MG63 (cell line): ENCODE data around the gene AUH. TPM values are rescaled to one million over a fixed set of nuclear protein-coding genes. Genes with fewer than 3 reads are reported as not detected.
A peak's percentile ranks its signal among the peaks of the same experiment; 100 is the strongest.
"Not testable (repeated sequence)": the region's sequence is repeated elsewhere in the genome, so short reads cannot be mapped to it uniquely, and the experiment has no call there.

Experiments used
- DNase-seq: peaks from one replicate; pipeline ENCODE4 v3.0.0-alpha.2; 2020
- H3K27me3 ChIP-seq: fragments of 250-450 bp; sonication (Bioruptor Pico); 2 replicates; pipeline ENCODE4 v1.5.1; 2020; ENCODE audit warnings: mild to moderate bottlenecking, moderate library complexity
- H3K36me3 ChIP-seq: fragments of 250-450 bp; sonication (Bioruptor Pico); 2 replicates; pipeline ENCODE4 v1.5.1; 2020; ENCODE audit warnings: mild to moderate bottlenecking, moderate library complexity
- H3K4me3 ChIP-seq: fragments of 250-450 bp; sonication (Bioruptor Pico); 2 replicates; pipeline ENCODE4 v1.5.1; 2020; ENCODE audit warnings: mild to moderate bottlenecking, moderate library complexity
- H3K9me3 ChIP-seq: fragments of 250-450 bp; sonication (Bioruptor Pico); 2 replicates; pipeline ENCODE4 v1.5.1; 2020; ENCODE audit warnings: mild to moderate bottlenecking, moderate library complexity
- total RNA-seq: library from RNA; depleted of rRNA; stranded (reverse); fragments of >200 nt; shearing (Covaris generic); gene quantifications from 2 replicates; pipeline ENCODE4 v1.2.3, GENCODE V29; 2014; ENCODE audit warnings: low replicate concordance

Gene AUH
- total RNA-seq, 1 experiment from 2014 or later: 6.7 TPM

GRCh38 chr9:91386765-91387164 lies 25.0 kb upstream of the AUH start:
- no peak for DNase-seq
- no peaks in the 10 kb centered on the region for H3K9me3 ChIP-seq
- H3K36me3 ChIP-seq: no peaks in the 10 kb centered on the region
- H3K27me3 ChIP-seq: no peaks in the 10 kb centered on the region
- no peak overlapping the region for H3K4me3 ChIP-seq

DNA sequence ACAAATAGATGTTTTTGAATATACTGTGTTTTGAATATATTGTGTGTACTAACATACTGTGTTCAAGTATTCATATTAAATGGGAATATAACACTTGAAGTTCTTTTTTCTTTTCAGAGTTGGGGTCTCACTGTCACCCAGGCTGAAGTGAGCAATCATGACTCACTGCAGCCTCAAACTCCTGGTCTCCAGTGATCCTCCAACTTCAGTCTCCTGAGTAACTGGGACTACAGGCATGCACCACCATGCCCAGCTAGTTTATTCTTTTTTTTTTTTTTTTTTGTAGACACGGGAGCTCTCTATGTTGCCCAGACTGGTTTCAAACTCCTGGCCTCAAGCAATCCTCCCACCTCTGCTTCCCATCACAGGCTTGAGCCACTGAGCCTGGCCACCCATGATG lies 23.2 kb upstream of the AUH start:
- Histone ChIP-seq H3K4me3 (no peak overlapping the region), H3K27me3 (no peaks in the 10 kb centered on the region), H3K9me3 (no peaks in the 10 kb centered on the region), H3K36me3 (no peaks in the 10 kb centered on the region)
- DNase-seq: no peak

- no peak overlapping the region for H3K4me3 ChIP-seq
- DNase-seq: no peak
- no peaks in the 10 kb centered on the region for H3K9me3 ChIP-seq
- H3K36me3 ChIP-seq: no peaks in the 10 kb centered on the region
- no peaks in the 10 kb centered on the region for H3K27me3 ChIP-seq
These were observed 21.9 kb upstream of the AUH start for GRCh38 chr9:91383577-91383976.

DNA sequence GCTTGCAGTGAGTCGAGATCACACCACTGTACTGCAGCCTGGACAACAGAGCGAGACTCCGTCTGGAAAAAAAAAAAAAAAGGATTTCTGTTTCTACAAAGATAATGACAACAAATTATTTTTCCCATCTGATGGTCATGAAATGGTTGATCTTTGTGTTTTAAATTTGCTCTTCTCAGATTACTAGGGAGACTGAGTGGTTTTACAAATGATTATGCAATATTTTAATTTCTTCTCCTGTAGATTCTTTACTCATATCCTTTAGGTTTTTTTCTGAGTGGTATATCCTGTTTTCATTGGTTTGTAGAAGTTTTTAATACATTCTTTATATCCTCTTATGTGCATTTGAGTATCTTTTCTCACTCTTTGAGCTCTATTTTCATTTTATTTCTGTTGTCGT lies 20.6 kb upstream of the AUH start:
- Histone ChIP-seq H3K9me3 (no peaks in the 10 kb centered on the region), H3K36me3 (no peaks in the 10 kb centered on the region), H3K4me3 (no peak overlapping the region), H3K27me3 (no peaks in the 10 kb centered on the region)
- no peak for DNase-seq

GRCh38 chr9:91379426-91379825 lies 17.7 kb upstream of the AUH start:
- Histone ChIP-seq H3K9me3 (no peaks in the 10 kb centered on the region), H3K4me3 (no peak overlapping the region), H3K27me3 (no peaks in the 10 kb centered on the region), H3K36me3 (no peaks in the 10 kb centered on the region)
- no peak for DNase-seq

DNA sequence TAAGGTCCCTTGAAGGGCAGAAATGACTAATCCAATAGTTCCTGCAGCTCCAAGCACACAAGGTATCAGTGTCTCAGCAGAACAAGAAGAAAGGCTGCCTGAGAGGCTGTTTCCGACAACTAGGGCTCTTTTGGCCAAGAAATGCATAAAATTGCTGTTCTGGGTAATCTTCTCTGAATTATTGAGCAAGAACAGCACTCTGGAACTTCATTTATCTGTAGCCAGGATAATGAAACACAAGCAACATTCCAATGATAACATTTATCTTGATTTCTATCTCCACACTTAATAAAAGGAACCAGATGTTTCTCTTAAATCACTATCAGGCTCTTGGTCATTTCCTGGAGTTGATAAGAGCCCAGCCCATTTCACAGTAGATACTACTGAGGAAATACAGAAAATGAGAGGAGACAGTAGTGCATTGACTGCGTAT lies 17.0 kb upstream of the AUH start:
- Histone ChIP-seq H3K27me3 (no peaks in the 10 kb centered on the region), H3K4me3 (no peak overlapping the region), H3K36me3 (no peaks in the 10 kb centered on the region), H3K9me3 (no peaks in the 10 kb centered on the region)
- no peak for DNase-seq

DNA sequence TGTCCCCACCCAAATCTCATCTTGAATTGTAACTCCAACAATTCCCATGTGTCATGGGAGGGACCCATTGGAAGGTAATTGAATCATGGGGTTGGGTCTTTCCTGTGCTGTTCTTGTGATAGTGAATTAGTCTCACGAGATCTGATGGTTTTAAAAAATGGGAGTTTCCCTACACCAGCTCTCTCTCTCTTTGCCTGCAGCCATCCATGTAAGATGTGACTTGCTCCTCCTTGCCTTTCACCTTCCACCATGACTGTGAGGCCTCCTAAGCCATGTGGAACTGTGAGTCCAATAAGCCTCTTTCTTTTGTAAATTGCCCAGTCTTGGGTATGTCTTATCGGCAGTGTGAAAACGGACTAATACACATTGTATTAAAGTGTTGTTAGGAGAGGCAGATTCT lies 16.3 kb upstream of the AUH start:
- DNase-seq, H3K4me3 ChIP-seq, H3K9me3 ChIP-seq, H3K27me3 ChIP-seq, H3K36me3 ChIP-seq: not testable (repeated sequence)

DNA sequence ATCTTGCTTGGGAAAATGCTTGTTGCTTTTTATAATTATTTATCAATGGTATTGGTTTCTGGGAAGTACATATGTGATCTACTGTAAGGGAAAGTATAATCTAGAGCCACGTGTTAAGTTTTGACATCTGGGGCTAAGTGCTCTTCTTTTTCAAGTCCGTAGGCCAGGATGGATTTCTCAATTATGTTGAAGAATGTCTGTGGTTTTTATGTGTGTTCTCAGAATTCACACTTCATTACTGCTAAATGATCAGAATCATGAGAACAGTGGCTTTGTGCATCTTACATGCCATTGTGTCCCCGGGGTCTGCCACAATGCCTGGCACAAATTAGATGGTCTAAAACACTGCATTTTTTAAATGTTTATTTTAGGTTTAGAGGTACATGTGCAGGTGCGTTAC lies 14.5 kb upstream of the AUH start:
- no peaks in the 10 kb centered on the region for H3K36me3 ChIP-seq
- H3K4me3 ChIP-seq: no peak overlapping the region
- no peaks in the 10 kb centered on the region for H3K27me3 ChIP-seq
- H3K9me3 ChIP-seq: no peaks in the 10 kb centered on the region
- DNase-seq: no peak

DNA sequence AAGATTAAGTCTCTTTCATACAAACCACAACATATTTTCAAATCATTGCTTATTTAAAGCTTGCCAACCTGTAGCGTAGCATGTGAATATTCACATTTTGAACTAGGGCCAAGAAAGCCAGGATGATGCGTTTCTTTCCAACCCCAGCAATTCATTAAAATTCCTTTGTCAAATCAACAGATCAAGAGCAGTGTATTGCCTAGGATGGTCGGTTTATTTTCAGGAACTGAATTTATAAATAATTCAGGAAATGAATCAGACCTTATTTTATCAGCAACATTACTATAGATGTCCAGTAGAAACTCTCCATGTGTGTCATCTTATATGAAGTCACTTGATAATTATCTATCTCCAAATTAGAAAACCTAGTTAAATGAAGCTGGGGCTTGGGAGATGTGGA lies 13.2 kb upstream of the AUH start:
- Histone ChIP-seq H3K36me3 (no peaks in the 10 kb centered on the region), H3K4me3 (no peak overlapping the region), H3K9me3 (no peaks in the 10 kb centered on the region), H3K27me3 (no peaks in the 10 kb centered on the region)
- peak; percentile 20 for DNase-seq

GRCh38 chr9:91371894-91372293 lies 10.2 kb upstream of the AUH start:
- Histone ChIP-seq H3K36me3 (no peaks in the 10 kb centered on the region), H3K9me3 (no peaks in the 10 kb centered on the region), H3K27me3 (no peaks in the 10 kb centered on the region), H3K4me3 (no peak overlapping the region)
- DNase-seq: no peak

DNA sequence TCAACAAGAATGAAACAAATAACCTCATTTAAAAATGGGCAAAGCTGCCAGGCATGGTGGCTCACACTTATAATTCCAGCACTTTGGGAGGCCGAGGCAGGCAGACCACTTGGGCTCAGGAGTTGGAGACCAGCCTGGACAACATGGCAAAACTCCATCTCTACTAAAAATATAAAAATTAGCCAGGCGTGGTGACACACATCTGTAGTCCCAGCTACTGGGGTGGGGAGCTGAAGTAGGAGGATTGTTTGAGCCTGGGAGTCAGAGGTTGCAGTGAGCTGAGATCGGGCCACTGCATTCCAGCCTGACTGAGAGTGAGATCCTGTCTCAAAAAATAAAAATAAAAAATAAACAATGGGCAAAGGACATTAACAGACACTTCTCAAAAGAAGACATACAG lies 8.3 kb upstream of the AUH start:
- H3K27me3 ChIP-seq: not testable (repeated sequence)

DNA sequence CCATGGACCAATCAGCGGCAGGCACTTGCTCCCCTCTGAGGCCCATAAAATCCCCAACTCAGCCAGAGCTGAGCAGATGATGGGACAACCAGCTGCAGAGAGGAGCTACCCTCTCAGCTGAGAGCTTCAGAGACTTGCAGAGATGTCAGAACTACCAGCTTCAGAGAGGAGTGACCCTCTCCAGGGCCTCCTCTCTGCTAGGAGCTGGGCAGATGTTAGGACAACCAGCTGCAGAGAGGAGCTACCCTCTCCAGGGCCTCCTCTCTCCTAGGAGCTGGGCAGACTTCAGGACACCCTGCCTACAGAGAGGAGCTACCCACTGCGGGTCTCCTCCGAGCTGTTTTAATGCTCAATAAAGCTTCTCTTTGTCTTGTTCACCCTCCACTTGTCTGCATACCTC lies 3.0 kb upstream of the AUH start:
- Histone ChIP-seq H3K9me3 (no peaks in the 10 kb centered on the region), H3K36me3 (no peaks in the 10 kb centered on the region), H3K27me3 (no peaks in the 10 kb centered on the region; the same call in 1 of the 2 replicates), H3K4me3 (no peak overlapping the region)
- no peak for DNase-seq

More for the DNA sequence above, 8.3 kb upstream of the AUH start:
- not testable (repeated sequence) for H3K36me3 ChIP-seq, H3K9me3 ChIP-seq, H3K4me3 ChIP-seq, DNase-seq

DNA sequence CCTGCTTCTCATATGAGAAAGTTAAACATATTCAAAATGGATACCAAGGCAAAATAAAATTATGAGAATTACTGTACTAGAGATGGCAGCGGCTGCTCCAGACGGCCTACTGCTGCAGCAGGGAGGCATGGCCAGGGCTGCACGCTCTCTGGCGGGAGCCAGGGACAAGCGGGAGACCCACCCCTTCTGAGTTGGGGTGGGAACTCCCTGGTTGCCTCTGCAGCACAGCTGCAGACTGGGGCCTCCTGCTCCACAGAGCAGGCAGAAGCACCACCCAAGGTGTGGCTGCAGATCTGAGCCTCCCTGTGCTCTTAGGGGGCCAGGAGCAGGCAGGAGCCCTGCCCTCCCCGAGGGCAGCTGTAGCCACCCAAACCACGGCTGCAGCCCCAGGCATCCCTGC lies 2.3 kb upstream of the AUH start:
- Histone ChIP-seq H3K9me3 (no peaks in the 10 kb centered on the region), H3K27me3 (no peaks in the 10 kb centered on the region; the same call in 1 of the 2 replicates), H3K4me3 (no peak overlapping the region), H3K36me3 (no peaks in the 10 kb centered on the region)
- DNase-seq: no peak

- Histone ChIP-seq H3K36me3 (no peaks in the 10 kb centered on the region; the same call in 1 of the 2 replicates), H3K9me3 (no peaks in the 10 kb centered on the region), H3K27me3 (no peaks in the 10 kb centered on the region; the same call in 1 of the 2 replicates), H3K4me3 (peak overlapping the region; percentile 94)
- no peak for DNase-seq
These were observed 413 bp upstream of the AUH start for GRCh38 chr9:91362051-91362611.

DNA sequence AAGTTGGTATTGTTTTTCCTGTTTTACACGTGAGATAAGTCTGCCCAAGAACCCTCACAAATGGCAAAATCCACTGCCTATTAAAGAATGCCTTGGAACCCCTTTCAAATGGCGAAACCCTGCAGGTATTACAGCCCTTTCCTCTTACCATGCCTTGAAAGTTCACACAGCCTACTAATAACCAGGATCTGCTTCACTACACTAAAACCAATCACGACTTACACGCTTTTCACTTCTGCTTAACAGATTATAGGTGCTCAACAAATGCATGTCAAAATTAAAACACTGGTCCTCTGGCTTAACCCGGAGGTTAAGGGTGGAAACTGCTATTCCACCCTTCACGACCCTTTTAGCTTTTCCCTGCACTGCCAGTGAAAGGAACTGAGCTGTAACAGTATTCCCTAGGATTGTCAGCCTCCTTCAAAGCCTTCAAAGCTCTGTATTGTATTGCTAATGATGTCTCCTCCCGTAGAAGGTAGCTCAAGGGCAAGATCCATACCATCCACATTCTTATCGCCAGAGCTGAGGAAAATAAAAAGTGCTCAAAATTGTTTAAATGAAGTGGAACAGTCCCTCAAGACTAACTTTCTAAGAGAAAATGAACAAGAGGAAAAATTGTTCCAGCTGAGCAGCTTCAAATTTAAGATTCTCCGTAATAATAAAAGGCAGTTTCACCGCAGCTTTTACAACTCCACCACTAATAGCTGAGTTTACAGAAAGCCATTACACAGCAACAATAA lies 997 bp downstream of the AUH start:
- no peak for DNase-seq
- peak overlapping the region; percentile 94 for H3K4me3 ChIP-seq

GRCh38 chr9:91359734-91360470 lies 1.8 kb downstream of the AUH start:
- no peaks in the 10 kb centered on the region for H3K27me3 ChIP-seq
- H3K36me3 ChIP-seq: peaks cover under 1% of the 10 kb centered on the region; the same call in 1 of the 2 replicates
- H3K9me3 ChIP-seq: no peaks in the 10 kb centered on the region
- DNase-seq: no peak
- H3K4me3 ChIP-seq: no peak overlapping the region; the same call in 1 of the 2 replicates

More for the DNA sequence above, 997 bp downstream of the AUH start:
- no peaks in the 10 kb centered on the region; the same call in 1 of the 2 replicates for H3K36me3 ChIP-seq
- no peaks in the 10 kb centered on the region for H3K9me3 ChIP-seq
- no peaks in the 10 kb centered on the region; the same call in 1 of the 2 replicates for H3K27me3 ChIP-seq

DNA sequence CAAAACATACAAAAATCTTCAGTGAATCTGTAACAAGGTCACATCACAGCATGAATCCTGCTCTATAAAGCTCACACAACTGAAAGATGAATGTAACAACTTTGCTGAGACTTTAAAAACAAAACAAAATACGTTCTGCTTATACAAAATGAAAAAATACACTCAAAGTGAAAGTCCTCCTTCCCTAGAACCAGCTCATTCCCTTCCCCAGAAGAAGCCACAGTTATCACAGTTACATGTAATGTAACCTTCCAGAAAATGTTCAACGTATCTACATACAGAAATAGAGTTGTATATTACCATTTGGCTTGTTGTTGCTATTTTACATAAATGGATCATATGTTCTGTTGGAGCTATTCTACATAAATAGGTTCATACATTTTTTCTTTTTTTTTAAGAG lies 2.6 kb downstream of the AUH start:
- no peak for DNase-seq
- no peak overlapping the region for H3K4me3 ChIP-seq
- no peaks in the 10 kb centered on the region for H3K27me3 ChIP-seq
- H3K9me3 ChIP-seq: no peaks in the 10 kb centered on the region
- peaks cover 4% of the 10 kb centered on the region; the same call in 1 of the 2 replicates for H3K36me3 ChIP-seq
